ENCODE data around the gene MRPS33.

DNA sequence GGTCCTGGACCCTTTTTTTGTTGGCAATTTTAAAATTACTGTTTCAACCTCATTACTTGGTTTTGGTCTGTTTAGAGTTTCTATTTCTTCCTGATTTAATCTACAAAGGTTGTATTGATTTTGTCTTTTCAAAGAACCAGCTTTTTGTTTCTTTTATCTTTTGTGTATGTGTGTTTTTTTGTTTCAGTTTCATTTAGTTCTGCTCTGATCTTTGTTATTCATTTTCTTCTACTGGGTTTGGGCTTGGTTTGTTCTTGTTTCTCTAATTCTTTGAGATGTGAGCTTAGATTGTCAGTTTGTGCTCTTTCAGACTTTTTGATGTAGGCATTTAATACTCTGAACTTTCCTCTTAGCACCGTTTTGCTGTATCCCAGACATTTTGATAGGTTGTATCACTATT, 8.5 kb upstream of the MRPS33 start:
- no peak for TF ChIP-seq CTCF (CRISPR knock-in tag; IDR thresholded peaks at IDR 0.05)
- TF ChIP-seq POLR2A (IDR thresholded peaks at IDR 0.05; ENCODE audit: insufficient read depth in 1 of 2, low read depth in 2 of 2, low read length in 2 of 2): no peak
- TF ChIP-seq HNF1A (IDR thresholded peaks at IDR 0.05; ENCODE audit: low read depth): no peak
- TF ChIP-seq HNF1A (CRISPR knock-in tag; IDR thresholded peaks at IDR 0.05; ENCODE audit: borderline replicate concordance): no peak
- TF ChIP-seq SKI (IDR thresholded peaks at IDR 0.05; ENCODE audit: partially characterized antibody): no peak
- TF ChIP-seq HCFC1 (IDR thresholded peaks at IDR 0.05; ENCODE audit: low read depth, low read length): no peak

Measured in HepG2 (cell line).